Dedifferentiated amniotic fluid mesenchymal stem cell (primary cell): ENCODE results near the gene KCNK4.
"Not testable (repeated sequence)": the region's sequence is repeated elsewhere in the genome, so short reads cannot be mapped to it uniquely, and the experiment has no call there.

Experiments used
- DNase-seq: peaks from one replicate; pipeline ENCODE4 v3.0.0-alpha.2; 2016; ENCODE audit errors: extremely low spot score

The KCNK4 gene

GRCh38 chr11:64291262-64291751, at the start of gene KCNK4:
KCNK4 (plus strand) TSS chr11:64291302; CDS start chr11:64293019, 1,717 bp downstream.
- no peak for DNase-seq

GRCh38 chr11:64241491-64242374, 49.4 kb upstream of the KCNK4 start:
- DNase-seq = no peak

GRCh38 chr11:64243236-64243854, 47.8 kb upstream of the KCNK4 start:
- no peak for DNase-seq

- no peak for DNase-seq
Measured at GRCh38 chr11:64244107-64244506, 47.0 kb upstream of the KCNK4 start.

GRCh38 chr11:64244966-64245365, 46.1 kb upstream of the KCNK4 start:
- no peak for DNase-seq

- no peak for DNase-seq
Measured at GRCh38 chr11:64245401-64245796, 45.7 kb upstream of the KCNK4 start.

- DNase-seq = peak; percentile 85
Measured at GRCh38 chr11:64245797-64246620, 45.1 kb upstream of the KCNK4 start.

GRCh38 chr11:64246621-64246870, 44.6 kb upstream of the KCNK4 start:
- DNase-seq = not testable (repeated sequence)

GRCh38 chr11:64246871-64247728, 44.0 kb upstream of the KCNK4 start, which contains the start of gene PPP1R14B:
PPP1R14B (minus strand) TSS chr11:64246943; CDS start chr11:64246673, 270 bp downstream.
- DNase-seq = peak; percentile 71

GRCh38 chr11:64247729-64248531, 43.2 kb upstream of the KCNK4 start:
- no peak for DNase-seq

GRCh38 chr11:64248578-64248977, 42.5 kb upstream of the KCNK4 start:
- DNase-seq = no peak

GRCh38 chr11:64249038-64249437, 42.1 kb upstream of the KCNK4 start:
- no peak for DNase-seq

GRCh38 chr11:64249563-64250414, 41.3 kb upstream of the KCNK4 start:
- no peak for DNase-seq

GRCh38 chr11:64250415-64251015, 40.6 kb upstream of the KCNK4 start:
- DNase-seq = no peak

GRCh38 chr11:64251016-64251752, 39.9 kb upstream of the KCNK4 start, which contains the start of gene PLCB3:
PLCB3 (plus strand) TSS chr11:64251530; CDS start chr11:64251650, 120 bp downstream.
- DNase-seq = peak; percentile 31

GRCh38 chr11:64251753-64252002, 39.4 kb upstream of the KCNK4 start:
- no peak for DNase-seq

GRCh38 chr11:64252003-64252872, 38.9 kb upstream of the KCNK4 start:
- DNase-seq = no peak

- no peak for DNase-seq
Measured at GRCh38 chr11:64253043-64253442, 38.1 kb upstream of the KCNK4 start.
